Lower lobe of right lung (tissue), 2 donors: ENCODE measurements around the gene SYNE3. TPM values are rescaled to one million over a fixed set of nuclear protein-coding genes. Genes with fewer than 3 reads are reported as not detected.

Experiments used
- ATAC-seq, 2 donors: fragments of 200-7000 bp; cut with Tn5 transposase; one replicate each; pipeline ENCODE4 v1.9.1; 2020 to 2022; ENCODE audit warnings: mild to moderate bottlenecking in 2 of 2, moderate library complexity in 2 of 2
- DNase-seq: peaks from one replicate; pipeline ENCODE4 v3.0.0-alpha.2; 2020
- H3K27ac ChIP-seq: fragments of 200-600 bp; one replicate; pipeline ENCODE4 v1.8.0; 2022
- H3K27me3 ChIP-seq: fragments of 200-600 bp; one replicate; pipeline ENCODE4 v1.8.0; 2022; ENCODE audit warnings: low read depth
- H3K36me3 ChIP-seq: fragments of 200-600 bp; one replicate; pipeline ENCODE4 v1.8.0; 2022; ENCODE audit warnings: mild to moderate bottlenecking
- H3K4me1 ChIP-seq: fragments of 200-600 bp; one replicate; pipeline ENCODE4 v1.8.0; 2022
- H3K4me3 ChIP-seq: fragments of 200-600 bp; one replicate; pipeline ENCODE4 v1.8.0; 2022; ENCODE audit warnings: mild to moderate bottlenecking
- H3K9me3 ChIP-seq: fragments of 200-600 bp; one replicate; pipeline ENCODE4 v1.8.0; 2022
- intact Hi-C: fragments of 100-400 bp; cut with DNase I; formaldehyde crosslinking; loops from one replicate; pipeline ENCODE4 v1.11.0; 2022
- total RNA-seq: library from RNA; stranded (reverse); fragmentation: NEBNext Ultra II Directional; extraction: Animal tissue kit (Norgen Biotek cat#: 25700); gene quantifications from one replicate; pipeline ENCODE4 v1.2.1, GENCODE V29; 2021
- TF ChIP-seq, protein P1 (sequence below): fragments of 200-600 bp; IDR thresholded peaks from one replicate; pipeline ENCODE4 v1.8.0; 2022; ENCODE audit warnings: antibody characterized with exemption, mild to moderate bottlenecking
- donor health status: DM: no; HTN: yes; CAD: no; lungs with severe emphysema.

SYNE3 gene
- total RNA-seq, 1 donor from 2014 or later: 22.4 TPM

- Histone ChIP-seq H3K36me3 (no peaks in the 10 kb centered on the region), H3K27ac (no peak overlapping the region), H3K9me3 (no peaks in the 10 kb centered on the region), H3K4me1 (peaks cover 42% of the 10 kb centered on the region), H3K27me3 (no peaks in the 10 kb centered on the region), H3K4me3 (no peak overlapping the region)
- DNase-seq: no peak
- TF ChIP-seq, protein P1, sequence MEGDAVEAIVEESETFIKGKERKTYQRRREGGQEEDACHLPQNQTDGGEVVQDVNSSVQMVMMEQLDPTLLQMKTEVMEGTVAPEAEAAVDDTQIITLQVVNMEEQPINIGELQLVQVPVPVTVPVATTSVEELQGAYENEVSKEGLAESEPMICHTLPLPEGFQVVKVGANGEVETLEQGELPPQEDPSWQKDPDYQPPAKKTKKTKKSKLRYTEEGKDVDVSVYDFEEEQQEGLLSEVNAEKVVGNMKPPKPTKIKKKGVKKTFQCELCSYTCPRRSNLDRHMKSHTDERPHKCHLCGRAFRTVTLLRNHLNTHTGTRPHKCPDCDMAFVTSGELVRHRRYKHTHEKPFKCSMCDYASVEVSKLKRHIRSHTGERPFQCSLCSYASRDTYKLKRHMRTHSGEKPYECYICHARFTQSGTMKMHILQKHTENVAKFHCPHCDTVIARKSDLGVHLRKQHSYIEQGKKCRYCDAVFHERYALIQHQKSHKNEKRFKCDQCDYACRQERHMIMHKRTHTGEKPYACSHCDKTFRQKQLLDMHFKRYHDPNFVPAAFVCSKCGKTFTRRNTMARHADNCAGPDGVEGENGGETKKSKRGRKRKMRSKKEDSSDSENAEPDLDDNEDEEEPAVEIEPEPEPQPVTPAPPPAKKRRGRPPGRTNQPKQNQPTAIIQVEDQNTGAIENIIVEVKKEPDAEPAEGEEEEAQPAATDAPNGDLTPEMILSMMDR: no peak
- ATAC-seq: no peak
- intact Hi-C loops: no loop called here
Observed at GRCh38 chr14:95491936-95492608, 24.4 kb downstream of the SYNE3 start.

- ATAC-seq (no peak), DNase-seq (no peak)
- intact Hi-C loops: no loop called here
- H3K27ac ChIP-seq: no peak overlapping the region
- H3K4me3 ChIP-seq: no peak overlapping the region
- H3K36me3 ChIP-seq: no peaks in the 10 kb centered on the region
- no peaks in the 10 kb centered on the region for H3K27me3 ChIP-seq
- H3K9me3 ChIP-seq: no peaks in the 10 kb centered on the region
- H3K4me1 ChIP-seq: peaks cover 30% of the 10 kb centered on the region
- TF ChIP-seq, protein P1: no peak
Observed at GRCh38 chr14:95490727-95491451, 25.6 kb downstream of the SYNE3 start.

DNA sequence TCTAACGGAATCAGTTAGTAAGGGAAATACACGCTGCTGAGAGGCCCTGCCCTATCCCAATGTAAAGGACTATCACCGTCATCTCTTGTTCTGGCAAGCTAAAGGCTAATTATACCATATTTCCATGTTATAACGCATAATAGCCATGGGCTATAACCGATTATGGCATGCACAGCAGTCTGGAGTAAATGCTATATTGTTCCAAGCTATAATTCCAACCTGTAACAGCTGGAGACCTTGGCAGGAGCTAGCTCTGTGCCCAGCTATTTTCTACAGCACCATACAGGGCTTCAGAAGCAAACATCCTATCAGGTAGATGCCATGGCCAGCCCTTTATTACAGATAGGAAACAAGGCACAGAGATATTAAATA, 26.3 kb downstream of the SYNE3 start:
- Histone ChIP-seq H3K4me1 (peaks cover 22% of the 10 kb centered on the region), H3K4me3 (no peak overlapping the region), H3K27ac (no peak overlapping the region), H3K36me3 (no peaks in the 10 kb centered on the region), H3K9me3 (no peaks in the 10 kb centered on the region), H3K27me3 (no peaks in the 10 kb centered on the region)
- TF ChIP-seq, protein P1: no peak
- intact Hi-C loops: no loop called here
- no peak for ATAC-seq
- DNase-seq: no peak

GRCh38 chr14:95489214-95490137, 27.0 kb downstream of the SYNE3 start:
- no peak overlapping the region for H3K4me3 ChIP-seq
- DNase-seq: no peak
- TF ChIP-seq, protein P1: no peak
- no peaks in the 10 kb centered on the region for H3K9me3 ChIP-seq
- H3K4me1 ChIP-seq: peaks cover 19% of the 10 kb centered on the region
- no peak for ATAC-seq
- H3K36me3 ChIP-seq: no peaks in the 10 kb centered on the region
- no peaks in the 10 kb centered on the region for H3K27me3 ChIP-seq
- intact Hi-C loops: no loop called here
- no peak overlapping the region for H3K27ac ChIP-seq

- DNase-seq (no peak), ATAC-seq (no peak)
Observed at GRCh38 chr14:95488376-95489213, 27.9 kb downstream of the SYNE3 start.

More at GRCh38 chr14:95488376-95489213, 27.9 kb downstream of the SYNE3 start:
- Histone ChIP-seq H3K4me1 (peaks cover 26% of the 10 kb centered on the region), H3K9me3 (no peaks in the 10 kb centered on the region), H3K27ac (no peak overlapping the region), H3K4me3 (no peak overlapping the region), H3K36me3 (no peaks in the 10 kb centered on the region), H3K27me3 (no peaks in the 10 kb centered on the region)
- intact Hi-C loops: no loop called here
- TF ChIP-seq, protein P1: no peak
